Stimulated activated CD8-positive, alpha-beta memory T cell treated with anti-CD3 and anti-CD28 coated beads, Interleukin-4, amount 100 ng/mL, for 24 hours (primary cell): ENCODE measurements around the gene NKD1.

Experiments used
- DNase-seq: peaks from one replicate; pipeline ENCODE4 v3.0.0-alpha.2; 2020; ENCODE audit warnings: low read depth

The NKD1 gene

DNA sequence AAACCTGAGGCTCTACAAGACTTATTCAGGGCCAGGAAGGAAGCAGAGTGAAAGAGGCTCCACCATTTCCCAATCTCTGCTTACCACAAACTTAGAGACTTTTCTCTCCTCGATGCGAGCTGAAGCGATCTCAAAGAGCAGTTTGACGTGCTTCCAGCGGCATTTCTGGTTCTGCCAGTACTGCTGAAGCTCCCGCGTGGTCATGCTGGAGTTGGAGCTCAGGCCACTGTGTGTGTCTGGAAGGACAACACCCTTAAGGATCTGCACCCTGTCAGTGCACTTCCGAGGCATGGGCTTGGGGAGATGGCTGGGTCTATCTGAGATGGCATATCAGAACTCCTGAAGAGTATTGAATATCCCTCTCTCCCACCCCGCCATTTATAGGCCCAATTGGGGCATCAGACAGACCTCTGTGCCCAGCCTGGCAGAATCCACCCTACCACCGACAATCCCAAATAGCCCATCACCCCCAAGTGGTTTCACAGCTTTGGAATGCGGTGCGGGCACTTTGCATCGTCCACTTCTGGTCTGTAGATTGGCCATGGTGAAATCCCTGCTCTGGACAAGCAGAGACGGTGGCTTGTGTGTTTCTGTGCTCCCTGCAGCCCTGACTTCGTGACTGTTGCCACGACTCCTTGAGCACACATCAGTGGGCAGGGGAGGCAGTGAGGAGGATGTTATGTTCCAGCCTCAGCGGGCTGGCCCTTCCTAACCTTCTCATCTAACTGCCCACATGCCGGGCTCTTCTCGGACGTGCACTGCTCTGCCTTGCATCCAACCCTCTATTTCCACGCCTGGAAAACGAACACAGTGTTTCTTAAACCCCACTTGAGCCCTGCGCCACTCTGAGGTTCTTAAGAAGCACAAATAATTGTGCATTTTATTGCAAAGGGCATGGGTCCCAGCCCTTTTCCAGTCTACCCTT, 127.8 kb downstream of the NKD1 start:
- DNase-seq, result no peak

DNA sequence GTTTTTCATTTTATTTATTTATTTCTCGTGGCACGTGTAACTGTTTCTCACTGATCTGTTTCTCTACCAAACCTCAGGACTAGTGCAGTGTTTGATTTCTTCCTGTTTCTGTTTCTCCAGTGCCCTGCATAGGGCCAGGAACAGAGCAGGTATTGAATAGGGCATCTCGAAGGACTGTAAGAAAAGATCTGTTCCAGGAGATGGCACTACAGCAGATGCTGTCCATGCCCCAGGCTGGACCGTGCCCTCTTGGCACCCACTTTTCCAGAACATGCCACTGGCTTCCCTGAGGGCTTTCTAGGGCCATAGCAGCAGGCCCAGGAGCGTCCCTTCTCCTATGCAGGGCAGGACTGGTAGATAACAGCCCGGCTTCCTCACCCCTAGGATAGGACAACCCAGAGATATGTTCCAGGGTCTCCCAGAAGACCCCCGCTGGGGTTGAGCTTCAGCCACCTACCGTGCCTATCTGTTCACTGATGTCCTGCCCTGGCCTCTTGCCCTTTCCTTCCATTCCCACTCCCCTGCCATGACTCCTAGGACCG, 128.6 kb downstream of the NKD1 start:
- no peak for DNase-seq

DNA sequence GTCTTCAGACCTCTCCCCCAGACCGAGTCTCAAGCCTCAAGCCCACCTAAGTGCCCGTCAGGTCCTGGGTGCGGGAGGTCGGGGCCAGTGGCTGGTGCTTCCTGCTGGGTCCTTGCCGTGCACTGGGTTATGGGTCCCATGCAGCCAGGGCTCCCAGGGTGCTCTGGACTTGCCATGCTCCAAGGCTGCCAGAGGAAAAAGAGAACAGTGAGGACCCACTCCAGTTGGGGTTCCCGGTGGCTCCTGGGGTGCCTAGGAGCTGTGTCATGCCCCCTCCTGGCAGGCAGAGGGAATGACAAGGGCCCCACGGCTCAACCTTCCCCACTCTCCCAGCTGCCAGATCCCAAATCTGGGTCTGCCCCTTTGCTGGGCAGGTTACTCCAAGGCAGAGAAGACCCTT, 129.2 kb downstream of the NKD1 start:
- DNase-seq, result no peak

DNA sequence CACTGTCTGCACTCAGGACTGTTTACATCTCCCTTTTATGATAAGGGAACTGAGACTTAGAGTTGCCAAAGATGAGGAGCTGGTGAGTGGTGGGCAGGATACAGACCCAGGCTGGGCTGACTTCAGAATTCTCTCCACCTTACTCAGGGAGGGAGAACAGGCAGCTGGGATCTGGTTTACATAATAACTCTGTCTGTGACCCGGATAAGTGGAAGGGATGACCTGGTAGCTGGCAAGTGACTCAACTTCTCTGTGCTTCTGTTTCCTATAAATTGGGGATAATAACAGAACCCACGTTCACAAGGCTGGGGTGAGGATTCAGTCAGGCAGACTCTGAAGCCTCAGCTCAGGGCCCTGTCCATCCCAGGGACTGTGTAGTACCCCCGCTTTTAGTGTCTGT, 130.3 kb downstream of the NKD1 start:
- no peak for DNase-seq

DNA sequence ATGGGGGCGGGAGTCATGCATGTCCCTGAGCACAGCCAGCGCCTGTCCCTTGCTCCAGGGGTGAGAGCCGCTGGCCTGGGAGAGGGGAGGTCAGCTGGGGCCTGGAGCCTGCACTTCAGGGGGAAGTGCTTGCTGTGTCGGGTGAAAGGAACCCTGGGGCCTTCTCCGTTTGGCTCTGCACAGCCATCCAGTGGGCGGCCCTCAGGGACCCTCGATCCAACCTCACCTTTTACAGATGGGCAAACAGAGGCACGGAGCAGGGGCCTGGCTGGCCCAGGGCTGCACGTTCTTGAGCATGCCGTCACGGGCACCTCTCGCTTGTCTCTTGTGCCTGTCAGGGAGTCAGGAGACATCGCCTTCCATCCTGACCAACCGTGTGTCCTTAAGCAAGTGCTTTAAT, 131.1 kb downstream of the NKD1 start:
- no peak for DNase-seq

DNA sequence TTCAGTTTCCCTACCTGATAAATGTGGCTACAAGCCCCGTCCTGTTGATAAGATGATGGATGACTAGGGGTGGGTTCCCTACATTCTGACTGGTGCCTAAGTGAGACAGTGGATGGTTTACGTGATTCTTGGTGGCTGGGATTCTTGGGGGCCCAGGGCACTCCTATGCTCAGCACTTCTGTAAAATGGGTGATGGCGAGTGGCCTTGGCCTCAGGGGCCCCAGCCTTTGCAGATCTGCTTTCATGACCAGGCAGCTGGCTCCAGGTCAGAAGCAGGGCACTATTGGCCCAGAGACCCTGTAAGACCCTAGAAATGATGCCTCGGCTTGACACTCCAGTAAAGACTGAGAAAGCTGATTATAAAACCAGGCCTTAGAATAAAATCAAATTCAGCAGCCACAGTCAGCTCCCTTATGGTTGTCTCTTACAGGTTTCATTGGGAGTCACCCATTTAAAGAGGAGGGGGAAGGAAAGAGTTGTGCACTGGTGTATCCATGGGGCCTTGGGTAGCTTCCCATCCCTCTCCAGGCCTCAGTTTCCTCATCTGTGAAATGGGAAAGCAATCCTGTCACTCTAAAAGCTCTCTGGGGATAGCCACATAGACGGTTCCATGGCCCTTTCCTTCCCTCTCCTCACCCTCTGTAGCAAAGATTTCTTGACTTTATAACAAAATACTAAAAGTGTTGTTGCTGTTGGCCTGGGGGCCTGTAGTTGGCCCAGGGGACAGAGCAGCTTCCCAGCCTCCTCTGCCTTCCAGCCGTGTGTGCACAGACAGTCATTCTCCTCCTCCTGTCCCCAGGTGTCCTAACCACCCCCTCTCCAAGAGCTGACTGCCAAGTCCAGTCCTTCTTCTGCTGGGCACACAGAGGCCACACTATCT, 131.7 kb downstream of the NKD1 start:
- DNase-seq, result no peak

DNA sequence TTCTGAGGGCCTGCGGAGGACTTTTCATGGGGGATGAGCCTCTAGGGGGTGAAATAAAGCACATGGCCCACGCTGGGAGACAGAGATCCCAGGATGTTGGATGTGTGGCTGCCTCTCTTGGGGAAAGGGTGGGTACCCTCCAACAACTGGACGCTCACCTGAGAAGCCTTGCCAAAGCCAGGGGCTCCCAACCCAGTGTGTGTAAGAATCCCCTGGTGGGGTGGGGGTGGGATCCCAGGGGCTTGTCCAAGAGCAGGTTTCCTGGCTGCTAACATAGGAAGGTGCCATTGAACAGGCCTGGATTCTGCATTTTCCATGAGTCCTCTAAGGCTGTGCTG, 132.3 kb downstream of the NKD1 start:
- DNase-seq, result no peak

DNA sequence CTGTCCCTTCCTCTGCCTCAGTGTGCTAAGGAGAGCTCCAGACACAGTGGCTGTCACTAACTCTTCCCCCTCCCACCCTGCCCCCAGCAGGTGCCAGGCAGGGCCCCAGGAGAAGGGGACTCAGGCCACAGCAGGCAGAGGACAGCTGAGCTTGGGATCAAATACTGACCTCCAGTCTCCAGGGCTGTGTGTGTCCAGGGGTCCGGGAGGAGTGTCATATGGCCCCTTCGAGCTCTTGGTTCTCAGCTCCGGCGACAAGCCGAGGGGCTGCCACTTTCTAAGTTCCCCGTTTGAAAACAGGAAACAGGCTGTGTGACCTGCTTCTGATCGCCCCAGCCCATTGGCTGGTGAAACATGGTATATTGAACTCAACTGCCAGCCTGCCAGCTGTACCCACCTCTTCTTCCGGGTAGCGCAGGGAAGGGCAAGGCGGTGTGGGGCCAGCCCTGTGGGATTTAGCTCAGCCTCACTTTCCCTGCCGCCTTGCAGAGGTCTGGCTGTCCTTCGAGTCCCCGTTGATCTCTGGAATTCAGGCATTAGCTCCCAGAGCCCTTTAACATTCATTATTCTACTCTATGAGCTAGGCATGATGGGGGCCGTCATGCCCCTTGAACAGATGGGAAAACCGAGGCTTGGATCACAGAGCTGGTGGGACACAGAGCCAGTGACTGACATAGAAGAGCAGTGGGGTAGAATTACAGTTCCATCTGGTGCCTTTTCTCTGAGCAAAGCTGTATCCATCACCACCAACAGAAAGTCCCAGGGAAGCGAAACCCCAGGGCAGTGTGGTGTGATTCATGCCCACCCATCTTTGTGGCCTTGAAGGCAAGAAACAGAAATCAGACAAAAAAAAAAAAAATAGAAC, 133.1 kb downstream of the NKD1 start, which contains the start of gene SNX20:
Gene SNX20 (minus strand): TSS at position 292 of the 865 bp plus-strand sequence. CDS start 3,786 bp downstream, outside the sequence.
- no peak for DNase-seq

DNA sequence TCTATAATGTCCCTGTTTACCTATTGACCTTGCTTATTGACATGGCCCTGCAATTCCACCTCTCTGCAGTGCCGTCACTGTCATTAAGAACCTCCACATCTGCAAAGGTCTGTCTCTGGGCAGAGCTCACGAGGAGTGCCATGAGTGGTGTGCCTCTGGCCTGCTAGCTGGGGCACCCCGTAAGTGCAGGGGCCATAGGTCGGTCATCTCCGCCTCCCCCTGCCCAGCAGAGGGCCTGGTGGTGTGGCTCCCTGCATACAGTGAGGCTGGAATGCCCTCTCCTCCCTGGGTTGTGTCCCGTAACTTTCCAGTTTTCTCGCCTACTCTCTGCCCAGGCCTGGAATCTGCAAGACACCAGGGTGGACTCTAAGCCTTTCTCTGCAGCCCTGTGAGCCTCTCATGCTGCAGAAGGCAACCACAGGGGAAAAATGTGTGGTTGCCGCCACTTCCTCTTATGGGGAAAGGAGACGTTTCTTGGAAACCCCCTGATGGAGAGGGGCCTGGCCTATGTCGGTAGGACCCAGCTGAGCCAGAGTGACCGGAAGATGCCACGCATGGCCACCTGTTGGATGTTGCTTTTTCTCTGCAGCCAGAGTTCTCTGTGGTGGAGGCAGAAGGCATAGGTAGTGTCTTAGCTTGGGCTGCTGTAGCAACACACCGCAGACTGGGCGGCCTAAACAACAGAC, 135.6 kb downstream of the NKD1 start:
- DNase-seq, result no peak

DNA sequence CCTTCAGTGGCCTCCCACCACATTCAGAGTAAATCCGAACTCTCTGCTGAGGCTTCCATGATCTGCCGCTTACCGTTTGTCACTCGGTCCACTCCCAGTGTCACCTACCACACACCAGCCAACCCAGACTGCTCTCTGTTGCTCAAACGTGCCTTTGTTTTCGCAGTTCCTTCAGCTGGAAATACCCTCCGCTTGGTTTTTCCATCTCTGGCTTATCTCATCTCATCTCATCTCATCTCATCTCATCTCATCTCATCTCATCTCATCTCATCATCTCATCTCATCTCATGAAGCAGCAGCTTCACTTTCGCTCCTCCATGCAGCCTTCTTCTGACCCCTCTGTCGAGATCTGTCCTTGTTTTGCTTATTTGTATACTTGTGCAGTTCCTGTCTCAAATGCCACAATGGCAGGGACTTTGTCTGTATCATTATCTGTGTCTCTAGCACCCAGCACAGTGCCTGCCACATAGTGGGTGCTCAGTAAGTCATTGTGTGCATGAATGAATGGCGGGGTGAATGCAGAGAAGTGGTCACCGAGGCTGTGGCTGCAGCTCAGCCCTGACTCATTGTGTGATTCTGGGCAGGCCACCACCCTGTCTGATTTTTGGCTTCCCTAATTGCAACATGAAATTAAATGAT, 136.7 kb downstream of the NKD1 start:
- DNase-seq, result no peak

DNA sequence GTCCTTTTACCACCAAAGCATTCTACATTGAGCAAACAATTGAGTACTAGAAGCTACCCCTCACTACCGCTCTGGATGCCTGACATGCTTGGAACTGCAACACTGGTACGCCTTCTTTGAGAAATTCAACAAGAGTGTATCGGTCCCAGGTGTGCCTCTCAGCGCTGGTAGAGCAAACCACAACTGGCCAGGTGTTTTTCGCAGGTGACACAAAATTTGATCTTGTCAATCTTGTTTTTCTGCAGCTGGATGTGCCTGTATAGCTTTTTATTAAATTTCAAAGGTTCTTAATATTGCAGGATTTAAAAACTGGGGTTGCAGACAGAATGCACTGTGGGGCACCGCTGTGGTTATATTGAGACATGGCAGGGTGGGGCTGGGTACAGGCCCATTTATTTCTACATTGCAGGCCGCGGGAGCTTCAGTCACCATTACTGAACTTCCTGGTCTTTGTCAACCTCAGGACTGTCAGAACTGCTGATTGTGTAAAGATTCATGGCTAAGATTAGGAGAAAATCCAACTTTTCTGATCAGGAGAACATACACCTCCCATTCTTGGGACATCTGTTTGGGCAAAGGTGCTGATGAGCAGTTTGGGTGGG, 137.4 kb downstream of the NKD1 start:
- DNase-seq, result no peak

DNA sequence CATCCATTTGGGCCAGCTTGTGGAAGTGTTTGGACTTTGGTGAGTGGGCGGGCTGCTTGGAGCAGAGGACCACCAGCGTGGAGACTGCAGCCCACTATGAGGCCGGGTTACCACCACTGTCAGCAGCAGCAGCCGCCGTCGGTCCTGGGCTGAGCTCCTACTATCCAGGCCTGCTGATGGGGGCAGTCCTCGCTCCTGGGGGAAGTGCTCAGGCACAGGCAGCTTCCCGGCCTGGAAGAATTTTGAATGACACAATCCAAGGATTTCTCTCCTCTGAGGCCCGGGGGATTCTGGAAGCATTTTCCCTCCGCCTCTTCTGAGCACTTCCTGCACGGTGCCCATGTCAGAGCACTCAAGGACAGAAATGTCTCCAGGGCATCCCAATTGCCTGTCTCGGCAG, 139.9 kb downstream of the NKD1 start:
- no peak for DNase-seq

DNA sequence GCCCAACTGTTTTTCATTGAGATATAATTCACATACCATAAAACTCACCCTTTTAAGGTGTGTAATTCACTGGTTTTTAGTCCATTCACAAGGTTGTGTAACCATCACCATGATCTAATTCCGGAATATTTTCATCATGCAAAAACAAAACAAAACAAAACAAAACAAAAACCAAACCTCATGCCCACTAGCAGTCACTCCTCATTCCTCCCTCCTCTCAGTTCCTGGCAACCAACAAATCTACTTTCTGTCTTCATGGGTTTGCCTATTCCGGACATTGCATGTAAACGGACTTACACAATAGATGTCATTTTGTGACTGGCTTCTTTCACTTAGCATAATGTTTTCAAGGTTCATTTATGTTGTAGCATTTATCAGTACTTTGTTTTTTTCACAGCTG, 140.7 kb downstream of the NKD1 start:
- DNase-seq, result no peak

DNA sequence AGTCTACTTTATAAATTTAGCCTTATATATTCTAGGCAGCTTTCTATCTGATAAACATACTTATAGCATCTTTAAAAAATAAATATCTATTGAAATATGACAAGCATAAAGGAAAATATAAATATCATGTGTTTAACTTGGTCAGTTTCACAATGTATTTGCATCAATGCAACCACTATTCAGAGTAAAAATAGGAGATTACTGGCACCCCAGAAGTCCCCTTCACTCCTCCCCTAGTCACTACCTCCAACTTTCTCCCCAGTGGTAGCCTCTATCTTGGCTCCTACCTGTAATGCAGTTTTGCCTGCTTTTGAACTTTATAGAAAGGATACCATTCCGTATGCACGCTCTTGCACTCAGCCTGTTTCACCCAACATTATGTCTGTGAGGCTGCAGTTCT, 142.0 kb downstream of the NKD1 start:
- DNase-seq, result no peak

DNA sequence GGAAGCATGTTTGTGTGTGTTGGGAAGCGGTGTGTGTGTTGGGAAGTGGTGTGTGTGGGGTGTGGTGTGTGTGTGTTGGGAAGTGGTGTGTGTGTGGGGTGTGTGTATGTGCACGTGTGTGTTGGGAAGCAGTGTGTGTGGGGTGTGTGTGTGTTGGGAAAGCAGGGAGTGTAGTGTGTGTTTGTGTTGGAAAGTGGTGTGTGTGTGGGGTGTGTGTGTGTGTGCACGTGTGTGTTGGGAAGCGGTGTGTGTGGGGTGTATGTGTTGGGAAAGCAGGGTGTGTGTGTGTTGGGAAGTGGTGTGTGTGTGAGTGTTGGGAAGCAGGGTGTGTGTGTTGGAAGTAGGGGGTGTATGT, 144.4 kb downstream of the NKD1 start:
- DNase-seq, result no peak

DNA sequence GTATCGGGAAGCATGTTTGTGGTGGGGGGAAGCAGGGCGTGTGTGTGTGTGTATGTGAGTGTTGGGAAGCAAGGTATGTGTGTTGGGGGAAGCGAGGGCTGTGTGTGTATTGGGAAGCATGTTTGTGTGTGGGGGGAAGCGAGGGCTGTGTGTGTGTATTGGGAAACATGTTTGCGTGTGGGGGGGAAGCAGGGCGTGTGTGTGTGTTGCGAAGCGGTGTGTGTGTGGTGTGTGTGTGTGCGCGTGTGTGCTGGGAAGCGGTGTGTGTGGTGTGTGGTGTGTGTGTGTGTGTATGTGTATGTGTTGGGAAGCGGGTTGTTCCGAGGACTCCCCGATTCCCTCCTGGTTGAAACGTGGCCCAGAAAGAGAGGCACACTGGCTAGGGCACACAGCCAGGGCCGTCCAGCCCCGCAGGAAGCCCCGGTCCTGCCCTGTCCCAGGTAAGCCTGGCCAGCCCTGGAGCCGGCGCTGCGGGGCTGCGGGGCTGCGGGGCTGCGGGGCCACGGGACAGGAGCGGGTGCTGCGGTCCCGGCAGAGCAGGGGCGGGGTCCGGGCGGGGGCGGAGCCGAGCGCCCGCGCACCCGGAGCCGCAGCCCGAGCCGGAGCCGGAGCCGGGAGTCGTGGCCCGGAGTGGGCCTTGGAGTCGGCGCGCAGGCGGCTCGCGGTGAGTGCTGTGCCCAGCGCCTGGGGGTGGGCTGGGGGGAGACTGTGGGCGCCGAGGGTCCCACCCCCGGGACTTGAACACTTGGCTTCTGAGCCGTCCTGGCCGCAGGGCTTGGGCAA, 145.0 kb downstream of the NKD1 start, which contains the start of gene NOD2:
Gene NOD2 (plus strand): TSS at position 608 of the 783 bp plus-strand sequence. CDS start 5,890 bp downstream, outside the sequence.
- no peak for DNase-seq

DNA sequence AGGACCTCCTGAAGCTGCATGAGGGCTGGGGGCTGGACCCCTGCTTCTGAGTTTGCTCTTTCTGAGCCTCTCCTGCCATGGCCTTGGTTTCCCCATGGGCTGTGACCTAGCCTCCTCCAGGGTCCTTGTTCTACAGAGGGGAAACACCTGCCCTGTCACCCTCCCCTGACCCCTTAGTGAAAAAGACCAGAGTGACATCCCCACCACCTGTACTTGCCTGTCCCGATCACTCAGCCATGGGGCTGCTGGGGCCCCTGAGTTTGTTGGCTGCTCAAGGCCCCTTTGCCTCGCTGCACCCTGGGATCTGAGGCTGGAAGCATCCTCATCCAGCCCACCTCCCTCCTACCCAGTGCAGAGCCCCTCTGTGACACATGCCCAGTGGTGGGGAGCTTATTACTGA, 146.0 kb downstream of the NKD1 start:
- DNase-seq, result no peak

DNA sequence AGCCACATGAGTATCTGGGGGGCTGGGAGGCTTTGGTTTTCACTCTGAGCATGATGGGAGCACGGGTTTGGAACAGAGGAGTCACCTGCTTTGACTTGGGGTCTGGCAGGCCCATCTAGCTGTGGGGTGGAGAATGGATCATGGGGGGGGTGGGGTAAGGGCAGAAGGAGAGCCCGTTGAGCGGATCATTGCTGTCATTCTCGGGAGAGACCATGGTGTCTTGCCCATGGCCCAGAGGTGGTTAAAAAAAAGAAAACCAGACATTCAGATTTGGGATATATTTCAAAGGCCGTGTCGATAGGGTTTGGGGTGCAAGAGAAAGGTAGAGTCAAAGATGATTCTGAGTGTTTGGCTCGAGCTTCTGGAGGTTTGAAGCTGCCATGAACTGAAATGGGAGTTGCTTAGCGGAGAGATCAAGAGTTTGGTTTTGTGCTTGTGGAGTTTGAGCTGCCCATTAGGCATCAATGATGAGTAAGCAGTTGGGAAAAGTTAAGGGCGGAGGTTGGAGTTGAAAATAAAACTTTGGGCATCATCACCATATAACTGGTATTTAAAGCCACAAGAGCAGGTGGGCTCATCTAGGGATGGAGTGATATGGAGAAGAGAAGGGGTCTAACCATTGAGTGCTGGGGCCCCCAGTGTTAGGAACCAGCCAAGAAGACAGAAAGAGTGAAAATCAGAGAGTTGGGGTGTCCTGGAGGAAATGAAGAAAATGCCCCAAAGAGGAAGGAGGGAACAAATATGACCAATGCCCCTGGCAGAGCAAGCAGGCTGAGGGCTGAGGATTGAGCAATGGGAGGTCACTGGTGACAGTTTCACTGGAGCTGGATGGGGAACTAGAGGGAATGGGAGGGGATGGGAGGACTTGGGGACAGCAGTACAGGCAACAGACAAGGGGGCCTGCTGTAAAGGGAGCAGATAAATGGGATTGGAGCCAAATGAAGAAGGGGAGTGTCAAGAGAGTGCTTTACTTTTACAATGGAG, 147.1 kb downstream of the NKD1 start:
- no peak for DNase-seq
